GM23338 (cell line): ENCODE measurements around the gene RFX2. TPM values are rescaled to one million over a fixed set of nuclear protein-coding genes. Genes with fewer than 3 reads are reported as not detected.

Experiments used
- ATAC-seq: fragments of 200-7000 bp; cut with Tn5 transposase; 3 replicates; pipeline ENCODE4 v1.9.1; 2020
- DNase-seq: peaks from one replicate; pipeline ENCODE4 v3.0.0-alpha.2; 2015; ENCODE audit warnings: low spot score
- H2AFZ ChIP-seq: fragments of 200-600 bp; sonication (generic); 2 replicates; pipeline ENCODE4 v1.8.0; 2016; ENCODE audit warnings: antibody characterized with exemption, mild to moderate bottlenecking, moderate library complexity
- H3F3A ChIP-seq: fragments of 200-600 bp; sonication (generic); replicated peaks from 2 replicates; pipeline ENCODE4 v1.8.0; 2017; ENCODE audit warnings: antibody characterized with exemption, mixed run types, low read depth
- H3K27ac ChIP-seq: fragments of 200-600 bp; sonication (generic); 2 replicates; pipeline ENCODE4 v1.6.1; 2016; ENCODE audit warnings: low read depth
- H3K27me3 ChIP-seq: fragments of 200-600 bp; sonication (generic); 2 replicates; pipeline ENCODE4 v1.8.0; 2016; ENCODE audit warnings: mild to moderate bottlenecking, mixed run types, moderate library complexity; ENCODE audit not compliant: insufficient read depth
- H3K36me3 ChIP-seq: fragments of 200-600 bp; sonication (generic); 2 replicates; pipeline ENCODE4 v1.8.0; 2016; ENCODE audit warnings: mild to moderate bottlenecking; ENCODE audit not compliant: insufficient read depth
- H3K4me1 ChIP-seq: fragments of 200-600 bp; sonication (generic); 2 replicates; pipeline ENCODE4 v1.8.0; 2016; ENCODE audit warnings: mild to moderate bottlenecking, moderate library complexity; ENCODE audit not compliant: insufficient read depth
- H3K4me2 ChIP-seq: fragments of 200-600 bp; sonication (generic); 2 replicates; pipeline ENCODE4 v1.7.1; 2017; ENCODE audit warnings: mixed run types
- H3K4me3 ChIP-seq: fragments of 200-600 bp; sonication (generic); 2 replicates; pipeline ENCODE4 v1.6.1; 2016; ENCODE audit warnings: mixed run types
- H3K79me2 ChIP-seq: fragments of 200-600 bp; sonication (generic); replicated peaks from 2 replicates; pipeline ENCODE4 v1.8.0; 2017; ENCODE audit warnings: mild to moderate bottlenecking; ENCODE audit not compliant: insufficient read depth
- H3K9me2 ChIP-seq: fragments of 200-600 bp; sonication (generic); 2 replicates; pipeline ENCODE4 v1.8.0; 2017; ENCODE audit not compliant: insufficient read depth
- H4K20me1 ChIP-seq: fragments of 200-600 bp; sonication (generic); replicated peaks from 2 replicates; pipeline ENCODE4 v1.8.0; 2017; ENCODE audit warnings: mild to moderate bottlenecking; ENCODE audit not compliant: insufficient read depth
- H3K27ac Mint-ChIP-seq: 2 replicates; pipeline ENCODE4 v1.8.0; 2020; ENCODE audit warnings: inconsistent platforms, mild to moderate bottlenecking, moderate library complexity, mixed read lengths
- H3K27me3 Mint-ChIP-seq: 3 replicates; pipeline ENCODE4 v1.8.0; 2022; ENCODE audit warnings: low read depth, mild to moderate bottlenecking, moderate library complexity, mixed read lengths, inconsistent platforms; ENCODE audit not compliant: insufficient read depth, poor library complexity
- H3K36me3 Mint-ChIP-seq: 3 replicates; pipeline ENCODE4 v1.8.0; 2021; ENCODE audit warnings: low read depth, mild to moderate bottlenecking, inconsistent platforms, moderate library complexity, mixed read lengths
- H3K4me1 Mint-ChIP-seq: 3 replicates; pipeline ENCODE4 v1.8.0; 2020; ENCODE audit warnings: mild to moderate bottlenecking, inconsistent platforms, mixed read lengths
- H3K4me3 Mint-ChIP-seq: 3 replicates; pipeline ENCODE4 v1.8.0; 2021; ENCODE audit warnings: moderate library complexity, mild to moderate bottlenecking, inconsistent platforms, mixed read lengths
- H3K9me3 Mint-ChIP-seq: 3 replicates; pipeline ENCODE4 v1.8.0; 2020; ENCODE audit warnings: moderate library complexity, mild to moderate bottlenecking, inconsistent platforms, mixed read lengths
- CREB1 ChIP-seq: fragments of 250-450 bp; sonication (Bioruptor Pico); IDR thresholded peaks from 2 replicates; pipeline ENCODE4 v1.5.0; 2020; ENCODE audit warnings: low read depth, mild to moderate bottlenecking, moderate library complexity
- EZH2 ChIP-seq: fragments of 200-600 bp; sonication (generic); IDR thresholded peaks from one replicate; pipeline ENCODE4 v1.8.0; 2017; ENCODE audit warnings: antibody characterized with exemption, mild to moderate bottlenecking, low read depth; ENCODE audit not compliant: unreplicated experiment
- NANOG ChIP-seq: IDR thresholded peaks from 2 replicates; pipeline ENCODE4 v1.6.1; 2016; ENCODE audit warnings: antibody characterized with exemption, borderline replicate concordance
- POLR2AphosphoS5 ChIP-seq: IDR thresholded peaks from 2 replicates; pipeline ENCODE4 v1.6.1; 2016; ENCODE audit warnings: antibody characterized with exemption, low read depth
- STAT1 ChIP-seq: IDR thresholded peaks from one replicate; pipeline ENCODE4 v1.6.1; 2016; ENCODE audit warnings: antibody characterized with exemption; ENCODE audit not compliant: unreplicated experiment
- ZNF114 ChIP-seq: fragments of 250-450 bp; sonication (Bioruptor Pico); IDR thresholded peaks from 2 replicates; pipeline ENCODE4 v1.5.0; 2020; ENCODE audit warnings: mild to moderate bottlenecking, moderate library complexity
- ZNF331 ChIP-seq: fragments of 250-450 bp; sonication (Bioruptor Pico); IDR thresholded peaks from 2 replicates; pipeline ENCODE4 v1.5.0; 2020; ENCODE audit warnings: low read depth, mild to moderate bottlenecking, moderate library complexity
- polyA plus RNA-seq: library from polyadenylated mRNA; unstranded; fragments of >200 nt; fragmentation: Nextera tagmentation; extraction: Ambion mirVana; gene quantifications from 2 replicates; pipeline ENCODE4 v1.2.1, GENCODE V29; 2016
- total RNA-seq: library from RNA; depleted of rRNA; stranded (reverse); fragments of >200 nt; shearing (Covaris generic); gene quantifications from 2 replicates; pipeline ENCODE4 v1.2.3, GENCODE V29; 2014
- TF ChIP-seq, protein P1 (sequence below): fragments of 250-450 bp; sonication (Bioruptor Pico); IDR thresholded peaks from 2 replicates; pipeline ENCODE4 v1.5.0; 2020; ENCODE audit warnings: mild to moderate bottlenecking, moderate library complexity
- TF ChIP-seq, protein P2 (sequence below): IDR thresholded peaks from 2 replicates; pipeline ENCODE4 v1.6.1; 2016; ENCODE audit warnings: antibody characterized with exemption
- TF ChIP-seq, protein P3 (sequence below), 2 experiments: fragments of 200-600 bp in 1 of 2; sonication (generic) in 1 of 2; conservative IDR thresholded peaks; 2 replicates each; pipeline versions ENCODE4 v1.5.1 to v1.6.1; 2016 to 2017; ENCODE audit warnings: antibody characterized with exemption in 2 of 2, low read depth in 2 of 2, mild to moderate bottlenecking in 2 of 2, moderate library complexity in 1 of 2
- TF ChIP-seq, protein P4 (sequence below): IDR thresholded peaks from one replicate; pipeline ENCODE4 v1.6.1; 2018; ENCODE audit warnings: antibody characterized with exemption; ENCODE audit not compliant: unreplicated experiment

RFX2 gene
- total and polyA plus RNA-seq, 2 experiments from 2014 or later, result 4.6 to 13.0 TPM

DNA sequence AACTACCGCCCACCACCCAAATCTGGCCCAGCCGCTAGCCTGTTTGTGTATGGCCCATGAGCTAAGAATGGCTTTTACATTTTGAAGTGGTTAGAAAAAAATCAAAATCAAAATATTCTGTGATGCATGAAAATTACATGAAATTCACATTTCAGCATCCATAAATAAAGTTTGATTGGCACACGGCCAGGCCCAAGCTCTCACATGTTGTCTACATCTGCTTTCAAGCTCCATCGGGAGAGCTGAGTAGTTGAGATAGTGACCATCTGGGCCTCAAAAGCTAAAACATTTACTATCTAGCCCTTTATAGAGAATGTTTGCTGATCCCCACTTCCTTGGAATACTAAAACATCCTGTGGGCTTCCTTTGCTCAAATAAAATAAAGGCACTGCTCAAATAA is 14.5 kb downstream of the RFX2 start (continued):
- TF ChIP-seq, protein P1, sequence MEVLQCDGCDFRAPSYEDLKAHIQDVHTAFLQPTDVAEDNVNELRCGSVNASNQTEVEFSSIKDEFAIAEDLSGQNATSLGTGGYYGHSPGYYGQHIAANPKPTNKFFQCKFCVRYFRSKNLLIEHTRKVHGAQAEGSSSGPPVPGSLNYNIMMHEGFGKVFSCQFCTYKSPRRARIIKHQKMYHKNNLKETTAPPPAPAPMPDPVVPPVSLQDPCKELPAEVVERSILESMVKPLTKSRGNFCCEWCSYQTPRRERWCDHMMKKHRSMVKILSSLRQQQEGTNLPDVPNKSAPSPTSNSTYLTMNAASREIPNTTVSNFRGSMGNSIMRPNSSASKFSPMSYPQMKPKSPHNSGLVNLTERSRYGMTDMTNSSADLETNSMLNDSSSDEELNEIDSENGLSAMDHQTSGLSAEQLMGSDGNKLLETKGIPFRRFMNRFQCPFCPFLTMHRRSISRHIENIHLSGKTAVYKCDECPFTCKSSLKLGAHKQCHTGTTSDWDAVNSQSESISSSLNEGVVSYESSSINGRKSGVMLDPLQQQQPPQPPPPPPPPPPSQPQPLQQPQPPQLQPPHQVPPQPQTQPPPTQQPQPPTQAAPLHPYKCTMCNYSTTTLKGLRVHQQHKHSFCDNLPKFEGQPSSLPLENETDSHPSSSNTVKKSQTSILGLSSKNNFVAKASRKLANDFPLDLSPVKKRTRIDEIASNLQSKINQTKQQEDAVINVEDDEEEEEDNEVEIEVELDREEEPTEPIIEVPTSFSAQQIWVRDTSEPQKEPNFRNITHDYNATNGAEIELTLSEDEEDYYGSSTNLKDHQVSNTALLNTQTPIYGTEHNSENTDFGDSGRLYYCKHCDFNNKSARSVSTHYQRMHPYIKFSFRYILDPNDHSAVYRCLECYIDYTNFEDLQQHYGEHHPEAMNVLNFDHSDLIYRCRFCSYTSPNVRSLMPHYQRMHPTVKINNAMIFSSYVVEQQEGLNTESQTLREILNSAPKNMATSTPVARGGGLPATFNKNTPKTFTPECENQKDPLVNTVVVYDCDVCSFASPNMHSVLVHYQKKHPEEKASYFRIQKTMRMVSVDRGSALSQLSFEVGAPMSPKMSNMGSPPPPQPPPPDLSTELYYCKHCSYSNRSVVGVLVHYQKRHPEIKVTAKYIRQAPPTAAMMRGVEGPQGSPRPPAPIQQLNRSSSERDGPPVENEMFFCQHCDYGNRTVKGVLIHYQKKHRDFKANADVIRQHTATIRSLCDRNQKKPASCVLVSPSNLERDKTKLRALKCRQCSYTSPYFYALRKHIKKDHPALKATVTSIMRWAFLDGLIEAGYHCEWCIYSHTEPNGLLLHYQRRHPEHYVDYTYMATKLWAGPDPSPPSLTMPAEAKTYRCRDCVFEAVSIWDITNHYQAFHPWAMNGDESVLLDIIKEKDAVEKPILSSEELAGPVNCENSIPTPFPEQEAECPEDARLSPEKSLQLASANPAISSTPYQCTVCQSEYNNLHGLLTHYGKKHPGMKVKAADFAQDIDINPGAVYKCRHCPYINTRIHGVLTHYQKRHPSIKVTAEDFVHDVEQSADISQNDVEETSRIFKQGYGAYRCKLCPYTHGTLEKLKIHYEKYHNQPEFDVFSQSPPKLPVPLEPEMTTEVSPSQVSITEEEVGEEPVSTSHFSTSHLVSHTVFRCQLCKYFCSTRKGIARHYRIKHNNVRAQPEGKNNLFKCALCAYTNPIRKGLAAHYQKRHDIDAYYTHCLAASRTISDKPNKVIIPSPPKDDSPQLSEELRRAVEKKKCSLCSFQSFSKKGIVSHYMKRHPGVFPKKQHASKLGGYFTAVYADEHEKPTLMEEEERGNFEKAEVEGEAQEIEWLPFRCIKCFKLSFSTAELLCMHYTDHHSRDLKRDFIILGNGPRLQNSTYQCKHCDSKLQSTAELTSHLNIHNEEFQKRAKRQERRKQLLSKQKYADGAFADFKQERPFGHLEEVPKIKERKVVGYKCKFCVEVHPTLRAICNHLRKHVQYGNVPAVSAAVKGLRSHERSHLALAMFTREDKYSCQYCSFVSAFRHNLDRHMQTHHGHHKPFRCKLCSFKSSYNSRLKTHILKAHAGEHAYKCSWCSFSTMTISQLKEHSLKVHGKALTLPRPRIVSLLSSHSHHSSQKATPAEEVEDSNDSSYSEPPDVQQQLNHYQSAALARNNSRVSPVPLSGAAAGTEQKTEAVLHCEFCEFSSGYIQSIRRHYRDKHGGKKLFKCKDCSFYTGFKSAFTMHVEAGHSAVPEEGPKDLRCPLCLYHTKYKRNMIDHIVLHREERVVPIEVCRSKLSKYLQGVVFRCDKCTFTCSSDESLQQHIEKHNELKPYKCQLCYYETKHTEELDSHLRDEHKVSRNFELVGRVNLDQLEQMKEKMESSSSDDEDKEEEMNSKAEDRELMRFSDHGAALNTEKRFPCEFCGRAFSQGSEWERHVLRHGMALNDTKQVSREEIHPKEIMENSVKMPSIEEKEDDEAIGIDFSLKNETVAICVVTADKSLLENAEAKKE (CRISPR knock-in tag), result no peak
- TF ChIP-seq NANOG (no peak), ZNF331 (CRISPR knock-in tag) (no peak)
- TF ChIP-seq, protein P2, sequence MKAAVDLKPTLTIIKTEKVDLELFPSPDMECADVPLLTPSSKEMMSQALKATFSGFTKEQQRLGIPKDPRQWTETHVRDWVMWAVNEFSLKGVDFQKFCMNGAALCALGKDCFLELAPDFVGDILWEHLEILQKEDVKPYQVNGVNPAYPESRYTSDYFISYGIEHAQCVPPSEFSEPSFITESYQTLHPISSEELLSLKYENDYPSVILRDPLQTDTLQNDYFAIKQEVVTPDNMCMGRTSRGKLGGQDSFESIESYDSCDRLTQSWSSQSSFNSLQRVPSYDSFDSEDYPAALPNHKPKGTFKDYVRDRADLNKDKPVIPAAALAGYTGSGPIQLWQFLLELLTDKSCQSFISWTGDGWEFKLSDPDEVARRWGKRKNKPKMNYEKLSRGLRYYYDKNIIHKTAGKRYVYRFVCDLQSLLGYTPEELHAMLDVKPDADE, result no peak

DNA sequence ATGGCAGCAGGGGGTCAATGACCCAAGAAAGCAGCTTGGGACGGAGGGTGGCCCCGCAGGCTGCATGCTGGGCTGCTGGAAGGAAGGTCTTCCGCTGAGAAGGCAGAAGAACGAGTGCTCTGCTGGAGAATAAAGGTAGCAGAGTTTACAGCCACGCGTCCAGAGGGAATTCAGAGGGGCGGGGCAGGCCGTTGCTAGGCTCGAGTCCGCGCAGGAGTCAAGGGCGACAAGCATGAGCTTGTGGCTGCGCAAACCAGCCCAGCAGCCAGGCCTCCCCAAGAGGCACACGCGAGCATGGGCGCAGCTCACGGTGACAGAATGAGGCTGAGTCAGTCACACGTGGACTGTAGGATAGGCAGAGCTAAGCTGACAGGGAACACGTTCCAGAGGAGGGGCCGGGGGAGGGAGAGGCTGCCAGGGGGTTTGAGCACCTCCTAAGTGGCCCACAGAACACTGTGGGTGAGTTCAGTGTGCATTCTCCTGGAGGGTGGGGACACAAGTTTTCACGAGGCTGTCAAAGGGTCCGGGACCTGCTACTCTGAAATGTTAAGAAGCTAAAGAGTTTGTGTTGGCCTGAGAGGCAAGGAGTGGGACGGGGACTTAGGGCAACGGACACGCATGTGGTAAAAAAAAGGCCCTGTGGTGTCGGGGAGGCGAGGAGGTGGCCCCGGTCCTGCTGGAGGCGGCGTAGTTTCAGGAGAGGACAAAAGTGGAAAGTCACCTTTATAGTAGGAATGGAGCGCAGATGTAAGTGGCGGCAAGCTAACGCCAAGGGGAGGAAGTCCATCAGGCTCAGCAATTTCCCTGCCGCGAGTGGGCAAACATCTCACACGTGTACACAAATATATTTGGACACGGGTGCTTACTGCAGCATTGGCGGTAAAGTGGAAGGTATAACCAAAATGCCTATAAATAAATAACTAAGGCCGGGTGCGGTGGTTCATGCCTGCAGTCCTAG is 17.7 kb downstream of the RFX2 start:
- H2AFZ ChIP-seq, result peak overlapping the region; percentile 48
- Mint-ChIP-seq H3K4me1 (peaks cover 19% of the 10 kb centered on the region), H3K27ac (no peak overlapping the region), H3K9me3 (no peaks in the 10 kb centered on the region), H3K27me3 (peaks cover 20% of the 10 kb centered on the region), H3K36me3 (no peaks in the 10 kb centered on the region), H3K4me3 (peak overlapping the region; percentile 66)
- peaks cover 14% of the 10 kb centered on the region; the same call in 1 of the 2 replicates for H3K27me3 ChIP-seq
- H3K9me2 ChIP-seq, result 0 out of 2 replicates have a peak, but pooled peaks cover 3% of the 10 kb centered on the region
- H3K4me2 ChIP-seq, result peak overlapping the region; percentile 80
- peak; percentile 96 for ATAC-seq
- H3K36me3 ChIP-seq, result no peaks in the 10 kb centered on the region
- peak overlapping the region; percentile 47 for H3K4me3 ChIP-seq
- no peak overlapping the region for H3K27ac ChIP-seq
- no peaks in the 10 kb centered on the region for H3F3A ChIP-seq
- no peaks in the 10 kb centered on the region for H4K20me1 ChIP-seq
- peak; percentile 85 for DNase-seq
- H3K4me1 ChIP-seq, result peaks cover 18% of the 10 kb centered on the region
- H3K79me2 ChIP-seq, result no peaks in the 10 kb centered on the region
- no peak for TF ChIP-seq STAT1
- no peak for TF ChIP-seq EZH2
- no peak for TF ChIP-seq NANOG
- TF ChIP-seq CREB1, result no peak
- TF ChIP-seq, protein P3, sequence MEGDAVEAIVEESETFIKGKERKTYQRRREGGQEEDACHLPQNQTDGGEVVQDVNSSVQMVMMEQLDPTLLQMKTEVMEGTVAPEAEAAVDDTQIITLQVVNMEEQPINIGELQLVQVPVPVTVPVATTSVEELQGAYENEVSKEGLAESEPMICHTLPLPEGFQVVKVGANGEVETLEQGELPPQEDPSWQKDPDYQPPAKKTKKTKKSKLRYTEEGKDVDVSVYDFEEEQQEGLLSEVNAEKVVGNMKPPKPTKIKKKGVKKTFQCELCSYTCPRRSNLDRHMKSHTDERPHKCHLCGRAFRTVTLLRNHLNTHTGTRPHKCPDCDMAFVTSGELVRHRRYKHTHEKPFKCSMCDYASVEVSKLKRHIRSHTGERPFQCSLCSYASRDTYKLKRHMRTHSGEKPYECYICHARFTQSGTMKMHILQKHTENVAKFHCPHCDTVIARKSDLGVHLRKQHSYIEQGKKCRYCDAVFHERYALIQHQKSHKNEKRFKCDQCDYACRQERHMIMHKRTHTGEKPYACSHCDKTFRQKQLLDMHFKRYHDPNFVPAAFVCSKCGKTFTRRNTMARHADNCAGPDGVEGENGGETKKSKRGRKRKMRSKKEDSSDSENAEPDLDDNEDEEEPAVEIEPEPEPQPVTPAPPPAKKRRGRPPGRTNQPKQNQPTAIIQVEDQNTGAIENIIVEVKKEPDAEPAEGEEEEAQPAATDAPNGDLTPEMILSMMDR (conservative IDR thresholded peaks at IDR 0.05; ENCODE audit: low read depth in 2 of 2), result no peak
- no peak for TF ChIP-seq ZNF114 (CRISPR knock-in tag)
- TF ChIP-seq, protein P4, sequence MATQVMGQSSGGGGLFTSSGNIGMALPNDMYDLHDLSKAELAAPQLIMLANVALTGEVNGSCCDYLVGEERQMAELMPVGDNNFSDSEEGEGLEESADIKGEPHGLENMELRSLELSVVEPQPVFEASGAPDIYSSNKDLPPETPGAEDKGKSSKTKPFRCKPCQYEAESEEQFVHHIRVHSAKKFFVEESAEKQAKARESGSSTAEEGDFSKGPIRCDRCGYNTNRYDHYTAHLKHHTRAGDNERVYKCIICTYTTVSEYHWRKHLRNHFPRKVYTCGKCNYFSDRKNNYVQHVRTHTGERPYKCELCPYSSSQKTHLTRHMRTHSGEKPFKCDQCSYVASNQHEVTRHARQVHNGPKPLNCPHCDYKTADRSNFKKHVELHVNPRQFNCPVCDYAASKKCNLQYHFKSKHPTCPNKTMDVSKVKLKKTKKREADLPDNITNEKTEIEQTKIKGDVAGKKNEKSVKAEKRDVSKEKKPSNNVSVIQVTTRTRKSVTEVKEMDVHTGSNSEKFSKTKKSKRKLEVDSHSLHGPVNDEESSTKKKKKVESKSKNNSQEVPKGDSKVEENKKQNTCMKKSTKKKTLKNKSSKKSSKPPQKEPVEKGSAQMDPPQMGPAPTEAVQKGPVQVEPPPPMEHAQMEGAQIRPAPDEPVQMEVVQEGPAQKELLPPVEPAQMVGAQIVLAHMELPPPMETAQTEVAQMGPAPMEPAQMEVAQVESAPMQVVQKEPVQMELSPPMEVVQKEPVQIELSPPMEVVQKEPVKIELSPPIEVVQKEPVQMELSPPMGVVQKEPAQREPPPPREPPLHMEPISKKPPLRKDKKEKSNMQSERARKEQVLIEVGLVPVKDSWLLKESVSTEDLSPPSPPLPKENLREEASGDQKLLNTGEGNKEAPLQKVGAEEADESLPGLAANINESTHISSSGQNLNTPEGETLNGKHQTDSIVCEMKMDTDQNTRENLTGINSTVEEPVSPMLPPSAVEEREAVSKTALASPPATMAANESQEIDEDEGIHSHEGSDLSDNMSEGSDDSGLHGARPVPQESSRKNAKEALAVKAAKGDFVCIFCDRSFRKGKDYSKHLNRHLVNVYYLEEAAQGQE, result no peak
- TF ChIP-seq POLR2AphosphoS5, result no peak
